PC-3 (cell line): ENCODE measurements around the gene NLGN2. TPM values are rescaled to one million over a fixed set of nuclear protein-coding genes. Genes with fewer than 3 reads are reported as not detected.

Source experiments
- ATAC-seq: fragments of 200-7000 bp; cut with Tn5 transposase; 2 replicates; pipeline ENCODE4 v1.9.1; 2020; ENCODE audit warnings: mild to moderate bottlenecking, moderate library complexity
- BruUV-seq: library from RNA; stranded (reverse); fragments of 400-500 nt; replicated peaks from 2 replicates; lab custom pipeline; 2021; lab: Mats Ljungman, UMichigan
- CTCF ChIA-PET: fragments of 300-600 bp; sonication (Branson Sonifier 250); formaldehyde crosslinking; loops from one replicate; lab custom pipeline; 2022; ENCODE audit warnings: antibody characterized with exemption; lab: Charles Lee
- POLR2A ChIA-PET: fragments of 300-600 bp; sonication (Branson Sonifier 250); formaldehyde crosslinking; loops from one replicate; lab custom pipeline; 2022; ENCODE audit warnings: antibody characterized with exemption; ENCODE audit not compliant: unreplicated experiment; lab: Charles Lee
- DNase-seq: peaks from one replicate; pipeline ENCODE4 v3.0.0-alpha.2; 2015
- H2AFZ ChIP-seq: fragments of 300-600 bp; sonication (generic); 2 replicates; pipeline ENCODE4 v1.6.0; 2016; ENCODE audit warnings: antibody characterized with exemption, low read length
- H3F3A ChIP-seq: fragments of 300-600 bp; sonication (generic); one replicate; pipeline ENCODE4 v1.6.0; 2017; ENCODE audit warnings: antibody characterized with exemption, low read length, control low read depth, mild to moderate bottlenecking; ENCODE audit not compliant: unreplicated experiment
- H3K27ac ChIP-seq: fragments of 300-600 bp; sonication (generic); 2 replicates; pipeline ENCODE4 v1.5.1; 2016; ENCODE audit warnings: mild to moderate bottlenecking, low read length
- H3K27me3 ChIP-seq: fragments of 300-600 bp; sonication (generic); 2 replicates; pipeline ENCODE4 v1.6.1; 2016; ENCODE audit warnings: low read length, mixed read lengths
- H3K36me3 ChIP-seq: fragments of 300-600 bp; sonication (generic); 2 replicates; pipeline ENCODE4 v1.6.1; 2016; ENCODE audit warnings: low read depth, mixed run types, low read length, mixed read lengths
- H3K4me1 ChIP-seq: fragments of 300-600 bp; sonication (generic); 2 replicates; pipeline ENCODE4 v1.5.1; 2016; ENCODE audit warnings: low read length; ENCODE audit not compliant: insufficient read depth
- H3K4me2 ChIP-seq: fragments of 300-600 bp; sonication (generic); 2 replicates; pipeline ENCODE4 v1.6.0; 2016; ENCODE audit warnings: low read length
- H3K4me3 ChIP-seq: fragments of 300-600 bp; sonication (generic); 2 replicates; pipeline ENCODE4 v1.5.1; 2016; ENCODE audit warnings: mild to moderate bottlenecking, low read length, mixed read lengths
- H3K79me2 ChIP-seq: fragments of 300-600 bp; sonication (generic); 2 replicates; pipeline ENCODE4 v1.6.1; 2017; ENCODE audit warnings: low read length, mixed read lengths
- H3K9ac ChIP-seq: fragments of 300-600 bp; sonication (generic); 2 replicates; pipeline ENCODE4 v1.6.0; 2016; ENCODE audit warnings: mild to moderate bottlenecking, low read length
- H3K9me2 ChIP-seq: fragments of 300-600 bp; sonication (generic); replicated peaks from 2 replicates; pipeline ENCODE4 v1.6.1; 2016; ENCODE audit warnings: mixed run types, low read length, mixed read lengths
- H3K9me3 ChIP-seq: fragments of 300-600 bp; sonication (generic); 2 replicates; pipeline ENCODE4 v1.6.1; 2016; ENCODE audit warnings: low read length, mixed read lengths
- H4K20me1 ChIP-seq: fragments of 300-600 bp; sonication (generic); 2 replicates; pipeline ENCODE4 v1.6.1; 2016; ENCODE audit warnings: low read length, mixed read lengths
- EZH2 ChIP-seq: fragments of 300-600 bp; sonication (generic); IDR thresholded peaks from one replicate; pipeline ENCODE4 v1.6.1; 2017; ENCODE audit warnings: antibody characterized with exemption, mild to moderate bottlenecking, low read length; ENCODE audit not compliant: unreplicated experiment
- EZH2phosphoT487 ChIP-seq: fragments of 300-600 bp; sonication (generic); IDR thresholded peaks from 2 replicates; pipeline ENCODE4 v1.6.1; 2018; ENCODE audit warnings: mild to moderate bottlenecking, antibody characterized with exemption, low read length, borderline replicate concordance
- intact Hi-C: fragments of 100-400 bp; cut with micrococcal nuclease; formaldehyde crosslinking; loops from 2 replicates; pipeline ENCODE4 v1.9.0; 2023
- total RNA-seq: library from RNA; depleted of rRNA; stranded (reverse); fragments of >200 nt; gene quantifications from 2 replicates; pipeline ENCODE4 v1.2.3, GENCODE V29; 2014
- TF ChIP-seq, protein P1 (sequence below): fragments of 300-600 bp; sonication (generic); conservative IDR thresholded peaks from 2 replicates; pipeline ENCODE4 v1.5.1; 2017; ENCODE audit warnings: antibody characterized with exemption, low read depth, mild to moderate bottlenecking, low read length

The NLGN2 gene
- total RNA-seq, 1 experiment from 2014 or later = 7.4 TPM

DNA sequence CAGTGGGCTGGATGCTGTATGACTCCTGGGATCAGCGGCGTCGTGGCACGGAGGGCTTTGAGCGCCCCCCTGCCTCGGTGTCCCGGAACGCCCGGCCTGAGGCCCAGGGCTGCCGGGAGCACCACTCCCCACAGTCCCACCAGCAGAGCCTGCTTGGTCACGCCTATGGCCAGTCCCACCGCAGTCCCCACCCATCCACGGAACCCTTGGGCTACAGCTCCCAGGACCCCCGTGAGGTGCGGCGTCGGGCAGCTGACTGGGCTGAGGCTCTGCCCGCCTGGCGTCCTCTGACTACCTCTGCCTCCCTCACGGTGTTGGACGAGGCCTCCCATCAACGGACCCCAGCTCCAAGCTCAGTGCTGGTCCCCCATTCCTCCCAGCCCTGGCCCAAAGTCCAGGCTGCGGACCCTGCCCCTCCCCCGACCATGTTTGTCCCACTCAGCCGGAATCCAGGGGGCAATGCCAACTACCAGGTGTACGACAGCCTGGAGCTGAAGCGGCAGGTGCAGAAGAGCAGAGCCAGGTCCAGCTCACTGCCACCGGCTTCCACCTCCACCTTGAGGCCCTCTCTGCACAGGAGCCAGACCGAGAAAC, 19.3 kb downstream of the NLGN2 start:
- Histone ChIP-seq H3K27me3 (no peaks in the 10 kb centered on the region), H3K4me2 (no peak overlapping the region), H3K27ac (no peak overlapping the region), H3K9ac (no peak overlapping the region), H4K20me1 (no peaks in the 10 kb centered on the region), H3K36me3 (no peaks in the 10 kb centered on the region), H2AFZ (no peak overlapping the region), H3K4me1 (no peaks in the 10 kb centered on the region), H3F3A (no peaks in the 10 kb centered on the region), H3K79me2 (no peaks in the 10 kb centered on the region), H3K9me3 (no peaks in the 10 kb centered on the region), H3K4me3 (no peak overlapping the region), H3K9me2 (no peaks in the 10 kb centered on the region)
- CTCF ChIA-PET = no interaction called here
- DNase-seq (no peak), ATAC-seq (no peak)
- POLR2A ChIA-PET = no interaction called here
- no TSS peak for BruUV-seq
- TF ChIP-seq, protein P1, sequence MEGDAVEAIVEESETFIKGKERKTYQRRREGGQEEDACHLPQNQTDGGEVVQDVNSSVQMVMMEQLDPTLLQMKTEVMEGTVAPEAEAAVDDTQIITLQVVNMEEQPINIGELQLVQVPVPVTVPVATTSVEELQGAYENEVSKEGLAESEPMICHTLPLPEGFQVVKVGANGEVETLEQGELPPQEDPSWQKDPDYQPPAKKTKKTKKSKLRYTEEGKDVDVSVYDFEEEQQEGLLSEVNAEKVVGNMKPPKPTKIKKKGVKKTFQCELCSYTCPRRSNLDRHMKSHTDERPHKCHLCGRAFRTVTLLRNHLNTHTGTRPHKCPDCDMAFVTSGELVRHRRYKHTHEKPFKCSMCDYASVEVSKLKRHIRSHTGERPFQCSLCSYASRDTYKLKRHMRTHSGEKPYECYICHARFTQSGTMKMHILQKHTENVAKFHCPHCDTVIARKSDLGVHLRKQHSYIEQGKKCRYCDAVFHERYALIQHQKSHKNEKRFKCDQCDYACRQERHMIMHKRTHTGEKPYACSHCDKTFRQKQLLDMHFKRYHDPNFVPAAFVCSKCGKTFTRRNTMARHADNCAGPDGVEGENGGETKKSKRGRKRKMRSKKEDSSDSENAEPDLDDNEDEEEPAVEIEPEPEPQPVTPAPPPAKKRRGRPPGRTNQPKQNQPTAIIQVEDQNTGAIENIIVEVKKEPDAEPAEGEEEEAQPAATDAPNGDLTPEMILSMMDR = no peak
- TF ChIP-seq EZH2phosphoT487 (no peak), EZH2 (no peak)
- intact Hi-C loops = no loop called here

DNA sequence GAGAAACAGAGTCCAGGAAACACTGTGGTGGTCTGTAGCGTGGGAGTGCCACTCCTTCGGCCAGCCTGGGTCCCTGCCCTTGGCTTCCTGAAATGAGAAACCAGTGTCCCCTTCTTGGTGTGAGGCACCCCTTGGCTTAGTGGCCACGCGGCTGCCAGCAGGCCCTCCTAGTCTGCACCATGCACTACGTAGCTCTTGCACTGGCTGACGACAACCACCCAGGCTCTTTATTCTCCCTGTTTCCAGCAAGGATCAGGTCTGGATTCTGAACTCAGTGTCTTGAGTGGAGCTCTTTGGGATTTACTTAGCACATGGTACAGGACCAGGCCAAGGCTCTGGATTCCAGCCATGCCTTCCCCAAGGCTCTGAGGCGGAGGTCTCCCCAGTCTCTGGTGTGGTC, 19.9 kb downstream of the NLGN2 start:
- no peak overlapping the region for H3K4me3 ChIP-seq
- TF ChIP-seq, protein P1 = no peak
- TF ChIP-seq EZH2phosphoT487 (no peak), EZH2 (no peak)
- H3K36me3 ChIP-seq = no peaks in the 10 kb centered on the region
- intact Hi-C loops = no loop called here
- ChIA-PET CTCF (no interaction called here), POLR2A (no interaction called here)
- no peak overlapping the region for H2AFZ ChIP-seq
- H4K20me1 ChIP-seq = no peaks in the 10 kb centered on the region
- no peaks in the 10 kb centered on the region for H3K27me3 ChIP-seq
- H3K79me2 ChIP-seq = no peaks in the 10 kb centered on the region
- no peaks in the 10 kb centered on the region for H3K9me2 ChIP-seq
- no TSS peak for BruUV-seq
- H3K9ac ChIP-seq = no peak overlapping the region
- DNase-seq (no peak), ATAC-seq (no peak)
- no peaks in the 10 kb centered on the region for H3K9me3 ChIP-seq
- H3K27ac ChIP-seq = no peak overlapping the region
- H3F3A ChIP-seq = no peaks in the 10 kb centered on the region
- no peaks in the 10 kb centered on the region for H3K4me1 ChIP-seq
- H3K4me2 ChIP-seq = no peak overlapping the region

DNA sequence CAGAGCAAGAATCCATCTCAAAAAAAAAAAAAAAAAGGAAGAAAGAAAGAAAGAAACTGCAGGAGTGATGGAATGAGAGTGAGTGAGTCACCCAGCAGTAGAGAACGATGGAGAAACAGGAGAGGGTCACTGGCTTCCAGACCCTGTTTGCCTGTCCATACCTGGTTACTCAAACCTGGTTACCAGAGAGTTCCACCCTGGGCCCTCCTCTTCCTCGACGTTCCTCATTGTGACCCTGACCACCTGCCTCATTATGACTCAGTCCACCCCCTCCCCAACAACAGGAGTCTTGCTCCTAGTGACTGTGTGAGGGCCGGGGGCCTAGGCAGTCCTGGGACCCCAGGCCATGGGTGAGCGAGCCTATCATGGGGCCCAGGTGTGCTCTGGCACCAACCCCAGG, 20.9 kb downstream of the NLGN2 start, which contains the start of gene SPEM3:
Gene SPEM3, plus strand, starts transcription at position 301 of the 400 bp plus-strand sequence. Its CDS starts 46 bp downstream, at position 347.
- no peak within 1 kb of the TSS for H3K4me2 ChIP-seq
- TF ChIP-seq EZH2phosphoT487 (no peak), EZH2 (no peak)
- TF ChIP-seq, protein P1 = no peak
- H3K9me3 ChIP-seq = no peaks in the 10 kb centered on the region
- CTCF ChIA-PET = no interaction called here
- H3K4me3 ChIP-seq = no peak within 1 kb of the TSS
- no peak for ATAC-seq
- H3F3A ChIP-seq = no peaks in the 10 kb centered on the region
- H3K27me3 ChIP-seq = no peaks in the 10 kb centered on the region
- H4K20me1 ChIP-seq = no peaks in the 10 kb centered on the region
- no peak for DNase-seq
- H3K27ac ChIP-seq = no peak within 1 kb of the TSS
- H3K9me2 ChIP-seq = no peaks in the 10 kb centered on the region
- POLR2A ChIA-PET = no interaction called here
- no peaks in the 10 kb centered on the region for H3K79me2 ChIP-seq
- no peaks in the 10 kb centered on the region for H3K36me3 ChIP-seq
- intact Hi-C loops = no loop called here
- BruUV-seq = no TSS peak
- no peaks in the 10 kb centered on the region for H3K4me1 ChIP-seq
- H2AFZ ChIP-seq = no peak within 1 kb of the TSS
- H3K9ac ChIP-seq = no peak within 1 kb of the TSS
